Endometrial microvascular endothelial cells (primary cell): Measurements from ENCODE around the gene C1GALT1C1L. TPM values are rescaled to one million over a fixed set of nuclear protein-coding genes. Genes with fewer than 3 reads are reported as not detected.
"Not testable (repeated sequence)": the region's sequence is repeated elsewhere in the genome, so short reads cannot be mapped to it uniquely, and the experiment has no call there.

Experiments used
- in situ Hi-C: cut with HindIII; loops from 2 replicates; pipeline ENCODE4 v1.10.0; 2017; ENCODE audit warnings: low sequenced_read_pairs, low pct_unique_long_range_greater_than_20kb; ENCODE audit errors: inconsistent ontology term
- total RNA-seq: library from RNA; depleted of rRNA; stranded (reverse); fragments of >200 nt; gene quantifications from one replicate; pipeline ENCODE4 v1.2.3, GENCODE V29; 2015; ENCODE audit errors: inconsistent ontology term

C1GALT1C1L gene
- 0.37 TPM for total RNA-seq

DNA sequence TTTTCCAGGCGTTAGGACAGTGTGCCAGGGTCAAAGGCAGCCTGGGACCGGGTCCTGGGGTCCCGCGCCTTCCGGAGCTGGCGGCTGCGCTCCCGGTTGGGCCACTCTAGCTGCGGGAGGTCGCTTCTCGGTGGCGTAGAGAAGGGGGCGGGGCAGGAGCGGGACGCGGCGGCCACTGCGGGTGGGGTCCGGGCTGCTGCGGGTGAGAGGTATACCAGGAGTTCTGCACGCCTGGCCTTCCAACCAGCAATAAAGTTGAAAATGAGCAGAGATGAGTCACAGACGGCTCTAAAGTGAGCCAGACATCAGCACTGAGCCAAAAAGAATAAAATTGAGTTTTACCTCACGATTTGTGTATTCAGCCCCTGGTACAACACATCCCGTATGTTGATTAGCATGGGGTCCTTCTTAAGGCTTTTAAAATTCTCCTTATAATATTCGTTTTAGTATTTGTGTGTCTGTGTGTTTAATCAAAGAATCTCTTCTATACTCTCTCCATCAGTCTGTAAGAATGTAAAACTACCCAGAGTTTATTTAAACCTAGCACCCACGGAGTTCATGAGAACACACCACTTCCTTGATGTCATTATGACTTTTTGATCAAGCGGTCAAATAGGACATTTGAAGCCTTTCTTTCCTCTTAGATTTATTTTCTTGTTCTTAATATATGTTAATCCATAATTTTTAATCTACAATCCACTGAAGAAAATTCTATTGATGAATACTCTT lies at the start of gene C1GALT1C1L:
Gene C1GALT1C1L (minus strand): TSS at position 108 of the 729 bp plus-strand sequence. CDS start 107 bp downstream, at position 1.
- in situ Hi-C loops, result no loop called here

- in situ Hi-C loops, result no loop called here
Measured at GRCh38 chr2:43725711-43726246, 49.5 kb upstream of the C1GALT1C1L start.

DNA sequence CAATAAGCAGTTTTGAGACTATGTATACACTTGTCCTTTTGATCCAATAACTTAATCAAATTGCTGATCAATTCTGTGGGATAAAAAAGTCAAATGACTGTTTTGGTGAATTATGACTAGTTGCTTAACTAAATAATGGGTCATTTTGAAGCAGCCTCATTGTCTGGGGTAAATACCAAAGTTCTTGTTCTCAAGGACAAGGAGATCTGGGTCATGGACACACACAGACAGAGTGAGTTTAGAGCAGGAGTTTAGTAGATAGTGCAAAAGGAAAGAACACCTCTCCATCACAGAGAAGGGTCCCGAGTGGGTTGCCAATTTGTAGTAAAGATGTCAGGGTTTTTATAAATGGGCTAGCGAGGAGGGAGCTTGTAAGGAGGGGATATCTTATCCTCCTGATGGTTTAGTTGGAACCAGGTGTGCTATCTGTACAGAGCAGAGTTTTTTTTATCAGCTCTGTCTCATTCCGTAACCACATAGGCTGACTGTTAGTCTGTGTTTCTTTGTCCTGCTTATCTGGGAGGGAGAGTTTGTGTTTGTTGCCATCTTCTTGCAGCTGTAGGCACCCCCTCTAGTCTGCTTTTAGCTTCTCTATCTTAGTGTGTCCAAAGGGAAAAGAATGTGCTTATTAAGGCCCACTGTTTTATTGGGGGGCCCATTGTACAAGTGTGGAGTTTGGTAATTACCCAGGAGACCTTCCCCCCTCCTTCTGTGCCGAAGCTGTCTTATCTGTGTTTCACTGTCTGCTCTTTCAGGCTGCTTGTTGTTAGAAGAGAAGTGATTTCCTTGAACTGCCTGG lies 48.7 kb upstream of the C1GALT1C1L start:
- in situ Hi-C loops, result no loop called here

GRCh38 chr2:43718530-43719124 lies 42.4 kb upstream of the C1GALT1C1L start:
- in situ Hi-C loops, result no loop called here

DNA sequence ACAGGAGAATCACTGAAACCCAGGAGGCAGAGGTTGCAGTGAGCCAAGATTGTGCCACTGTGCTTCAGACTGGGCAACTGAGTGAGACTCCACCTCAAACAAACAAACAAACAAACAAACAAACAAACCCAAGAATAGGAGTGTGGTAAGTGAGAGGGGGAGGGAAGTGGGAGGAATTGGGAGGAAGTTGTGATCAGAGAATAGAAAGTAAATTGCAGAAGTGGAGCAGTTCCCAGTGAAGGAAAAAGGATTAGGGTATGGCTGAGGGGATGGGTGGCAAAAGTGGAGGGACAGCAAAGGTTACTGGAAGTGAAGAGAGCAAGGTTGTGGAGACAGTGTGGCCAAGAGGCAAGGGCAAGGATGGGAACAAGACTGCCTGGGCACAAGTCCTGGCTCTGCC lies 41.1 kb upstream of the C1GALT1C1L start:
- in situ Hi-C loops, result no loop called here

DNA sequence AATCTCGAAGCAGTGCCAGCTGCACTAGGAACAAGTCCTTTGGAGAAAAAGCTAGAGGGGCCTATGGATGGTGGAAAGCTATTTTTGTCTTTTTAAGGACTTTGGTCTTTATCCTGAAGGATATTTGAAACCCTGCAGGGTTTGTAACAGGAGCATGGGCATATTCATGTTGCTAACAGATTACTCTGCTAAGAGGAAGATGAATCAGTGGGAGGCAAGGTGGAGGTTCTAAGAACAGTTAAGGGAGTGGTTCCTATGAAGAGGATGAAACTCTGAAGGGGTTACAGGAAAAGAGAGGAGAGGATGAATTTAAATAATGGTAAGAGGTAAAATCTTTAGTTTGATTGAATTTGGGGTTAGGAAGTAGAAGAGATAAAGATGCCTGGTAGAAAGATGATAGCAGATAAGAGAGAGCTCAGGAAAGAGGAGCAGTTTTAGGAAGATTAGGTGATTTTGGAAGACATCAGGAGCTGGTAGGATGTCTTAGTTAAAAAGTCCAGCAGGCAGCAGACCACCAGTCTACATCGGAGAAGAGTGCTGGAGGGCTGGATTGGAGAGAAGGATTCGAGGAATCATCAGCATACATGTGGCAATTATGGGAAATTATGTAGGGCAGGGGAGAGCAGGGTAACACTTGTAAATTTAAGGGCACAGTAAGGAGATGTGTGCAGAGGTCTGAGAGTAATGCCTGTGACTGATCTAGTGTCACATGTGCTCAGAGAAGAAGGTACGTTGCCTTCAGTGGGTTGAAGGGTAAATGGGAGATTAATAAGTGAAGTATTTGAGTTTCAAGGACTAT lies 39.3 kb upstream of the C1GALT1C1L start:
- in situ Hi-C loops, result no loop called here

DNA sequence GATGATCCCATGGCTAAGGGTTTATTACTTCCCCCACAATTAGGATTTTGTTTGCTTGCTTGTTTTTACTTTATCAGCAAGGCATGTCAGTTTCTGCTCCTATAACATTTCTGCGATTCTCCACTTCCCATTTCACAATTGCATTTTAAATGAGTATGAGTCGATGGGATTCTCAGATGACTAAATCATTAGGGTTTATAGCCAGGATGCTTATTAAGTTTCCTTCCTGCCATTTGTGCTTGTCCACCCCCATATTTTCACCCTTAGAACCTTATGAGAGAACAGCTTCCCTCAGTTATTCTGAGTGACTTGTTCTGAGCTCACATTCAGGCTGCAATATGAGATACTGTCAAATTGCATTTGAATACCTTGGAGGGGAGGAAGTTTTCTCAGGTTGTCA lies 37.9 kb upstream of the C1GALT1C1L start:
- in situ Hi-C loops, result no loop called here

- in situ Hi-C loops, result no loop called here
Measured at GRCh38 chr2:43710866-43711265, 34.6 kb upstream of the C1GALT1C1L start.

GRCh38 chr2:43708891-43709290 lies 32.7 kb upstream of the C1GALT1C1L start:
- in situ Hi-C loops, result no loop called here

DNA sequence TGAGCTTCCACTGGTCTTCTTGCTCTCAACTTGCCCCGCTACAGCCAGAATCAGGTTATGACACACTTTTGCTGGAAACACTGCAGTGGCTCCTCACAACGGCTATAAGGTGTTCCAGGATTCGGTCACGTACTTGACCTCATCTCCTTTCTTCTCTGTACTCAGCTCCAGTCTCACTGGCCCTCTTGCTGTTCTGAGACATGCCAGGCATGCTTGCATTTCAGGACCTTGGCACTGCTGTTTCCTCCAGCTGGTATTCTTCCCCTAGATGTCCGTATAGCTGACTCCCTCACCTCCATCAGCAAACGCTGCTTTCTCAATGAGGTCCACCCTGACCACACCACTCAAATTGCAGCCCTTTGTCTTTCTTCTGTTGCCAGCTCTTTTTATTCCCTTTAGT lies 31.9 kb upstream of the C1GALT1C1L start:
- in situ Hi-C loops, result no loop called here

DNA sequence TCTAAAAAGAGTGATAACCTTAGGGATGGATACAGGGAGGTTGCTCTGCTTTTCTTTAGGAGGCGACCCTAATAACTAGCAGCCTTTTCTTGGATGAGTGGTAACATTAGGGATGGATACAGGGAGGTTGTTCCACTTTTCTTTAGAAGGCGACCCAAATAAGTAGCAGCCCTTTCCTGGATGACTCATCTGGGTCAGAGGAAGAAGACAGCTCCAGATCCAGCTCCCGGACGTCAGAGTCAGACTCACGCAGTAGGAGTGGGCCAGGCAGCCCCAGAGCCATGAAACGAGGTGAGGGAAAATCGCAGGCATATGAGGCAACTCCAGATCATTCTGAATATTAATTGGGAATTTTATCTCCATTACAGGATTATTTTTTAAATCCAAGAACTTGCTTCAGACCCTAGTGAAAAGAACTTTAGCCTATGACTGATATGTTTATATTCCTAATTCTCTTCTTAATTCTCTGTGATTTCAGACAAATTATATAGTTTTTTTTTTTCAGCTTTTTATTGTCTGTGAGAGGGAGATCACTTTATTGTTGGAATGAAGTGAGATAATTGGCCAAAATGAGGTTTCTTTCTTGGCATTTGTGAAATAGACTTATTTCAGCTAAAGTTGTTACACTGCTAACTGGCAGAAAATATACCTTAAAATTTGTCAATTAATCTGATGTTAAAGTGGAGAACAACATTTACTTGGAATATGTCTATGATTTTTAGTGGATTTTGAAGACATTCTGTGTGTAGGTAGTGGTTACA lies 31.2 kb upstream of the C1GALT1C1L start:
- in situ Hi-C loops, result no loop called here

- in situ Hi-C loops, result no loop called here
Measured at GRCh38 chr2:43701111-43701510, 24.9 kb upstream of the C1GALT1C1L start.

DNA sequence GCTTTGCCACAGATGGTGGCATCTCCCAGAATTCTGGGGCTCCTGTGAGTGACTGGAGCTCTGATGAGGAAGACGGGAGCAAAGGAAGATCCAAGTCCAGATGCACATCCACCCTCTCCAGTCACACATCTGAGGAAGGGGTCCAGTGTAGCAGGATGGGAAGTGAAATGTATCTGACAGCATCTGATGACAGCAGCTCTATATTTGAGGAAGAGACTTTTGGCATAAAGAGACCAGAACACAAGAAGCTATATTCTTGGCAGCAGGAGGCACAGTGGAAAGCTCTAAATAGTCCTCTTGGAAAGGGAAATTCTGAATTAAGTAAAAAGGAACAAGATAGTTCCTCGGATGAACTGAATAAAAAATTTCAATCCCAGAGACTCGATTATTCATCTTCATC lies 23.5 kb upstream of the C1GALT1C1L start:
- in situ Hi-C loops, result no loop called here

DNA sequence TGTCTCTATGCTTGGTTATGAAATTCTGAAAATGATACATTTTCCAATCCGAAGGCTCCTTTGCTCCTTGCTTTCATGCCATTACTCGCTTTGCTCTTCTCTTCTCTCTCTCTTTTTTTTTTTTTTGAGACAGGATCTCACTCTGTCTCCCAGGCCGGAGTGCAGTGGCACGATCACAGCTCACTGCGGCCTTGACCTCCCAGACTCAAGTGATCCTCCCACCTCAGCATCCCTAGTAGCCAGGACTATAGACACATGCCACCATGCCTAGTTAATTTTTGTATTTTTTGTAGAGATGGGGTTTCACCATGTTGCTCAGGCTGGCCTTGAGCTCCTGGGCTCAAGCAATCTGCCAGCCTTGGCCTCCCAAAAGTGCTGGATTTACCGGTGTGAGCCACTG lies 21.9 kb upstream of the C1GALT1C1L start:
- in situ Hi-C loops, result not testable (repeated sequence)

DNA sequence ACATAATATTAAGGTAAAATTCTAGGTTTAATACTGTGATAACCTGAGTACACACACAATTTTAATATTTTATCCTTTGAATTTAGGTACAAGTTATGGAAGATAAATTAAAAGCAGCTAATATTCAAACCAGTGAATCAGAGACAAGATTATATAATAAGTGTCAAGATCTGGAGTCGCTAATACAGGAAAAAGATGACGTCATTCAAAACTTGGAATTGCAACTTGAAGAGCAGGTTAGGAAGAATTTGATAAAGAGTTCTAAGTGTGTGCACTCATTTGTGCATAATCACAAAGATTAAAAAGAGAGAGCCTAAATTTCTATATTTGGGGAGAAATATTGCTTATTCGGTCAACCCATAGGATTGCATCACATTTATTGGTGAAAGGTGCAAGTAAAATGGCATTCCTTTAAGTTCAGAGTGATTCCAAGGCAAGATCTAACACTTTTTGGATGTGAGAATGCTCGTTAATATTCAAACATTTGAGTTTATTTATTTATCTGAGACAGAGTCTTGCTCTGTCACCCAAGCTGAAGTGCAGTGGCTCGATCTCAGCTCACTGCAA lies 16.3 kb upstream of the C1GALT1C1L start:
- in situ Hi-C loops, result no loop called here

DNA sequence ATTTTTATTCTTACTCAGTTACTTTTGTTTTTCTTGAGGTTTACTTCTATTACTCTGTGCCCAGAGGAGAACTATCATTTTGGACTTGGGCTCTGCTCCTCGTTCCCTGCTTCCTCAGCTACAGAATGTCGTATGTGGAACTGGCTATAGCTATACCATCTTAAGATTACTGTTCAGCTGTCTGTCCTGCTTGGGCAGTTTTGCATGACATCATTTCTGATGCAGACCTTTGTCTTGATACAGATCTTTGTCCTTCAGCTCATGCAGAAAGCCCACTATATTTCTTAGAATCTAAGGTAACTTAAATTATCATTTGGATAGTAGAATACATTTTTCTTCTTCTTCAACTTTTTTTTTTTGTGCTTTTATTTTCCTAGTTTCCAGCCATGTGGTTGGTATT lies 13.8 kb upstream of the C1GALT1C1L start:
- in situ Hi-C loops, result no loop called here

DNA sequence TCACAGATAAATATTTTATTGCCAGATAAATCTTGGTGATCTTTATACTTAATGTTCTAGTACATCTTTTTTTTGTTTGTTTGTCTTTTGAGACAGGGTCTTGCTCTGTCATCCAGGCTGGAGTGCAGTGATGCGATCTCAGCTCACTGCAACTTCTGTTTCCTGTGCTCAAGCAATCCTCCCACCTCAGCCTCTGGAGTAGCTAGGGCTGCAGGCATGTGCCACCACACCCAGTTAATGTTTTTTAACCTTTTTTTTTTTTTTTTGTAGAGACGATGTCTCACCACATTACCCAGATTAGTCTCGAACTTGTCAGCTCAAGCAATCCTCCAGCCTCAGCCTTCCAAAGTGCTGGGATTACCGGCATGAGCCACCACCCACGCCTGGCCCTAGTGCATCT lies 9.1 kb upstream of the C1GALT1C1L start:
- in situ Hi-C loops, result no loop called here

DNA sequence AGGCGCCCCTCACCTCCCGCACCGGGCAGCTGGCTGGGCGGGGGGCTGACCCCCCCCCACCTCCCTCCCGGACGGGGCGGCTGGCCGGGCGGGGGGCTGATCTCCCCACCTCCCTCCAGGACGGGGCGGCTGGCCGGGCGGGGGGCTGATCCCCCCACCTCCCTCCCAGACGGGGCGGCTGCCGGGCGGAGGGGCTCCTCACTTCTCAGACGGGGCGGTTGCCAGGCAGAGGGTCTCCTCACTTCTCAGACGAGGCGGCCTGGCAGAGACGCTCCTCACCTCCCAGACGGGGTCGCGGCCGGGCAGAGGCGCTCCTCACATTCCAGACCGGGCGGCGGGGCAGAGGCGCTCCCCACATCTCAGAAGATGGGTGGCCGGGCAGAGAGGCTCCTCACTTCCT lies 1.6 kb upstream of the C1GALT1C1L start:
- in situ Hi-C loops, result not testable (repeated sequence)
